ENCODE results near the gene ANKRD39. TPM values are rescaled to one million over a fixed set of nuclear protein-coding genes. Genes with fewer than 3 reads are reported as not detected.
A peak's percentile ranks its signal among the peaks of the same experiment; 100 is the strongest.

Gene ANKRD39
- total RNA-seq, 1 experiment from 2014 or later = 19.3 TPM

GRCh38 chr2:96801005-96801785 lies 56.6 kb downstream of the ANKRD39 start:
- Histone ChIP-seq H3K4me1 (no peaks in the 10 kb centered on the region), H3K27me3 (replicated peaks; ENCODE audit: control insufficient read depth, insufficient read depth, low read length) (no peaks in the 10 kb centered on the region), H3K4me3 (ENCODE audit: low read depth, low read length) (no peak overlapping the region), H3K9me3 (no peaks in the 10 kb centered on the region), H3K36me3 (ENCODE audit: control insufficient read depth, insufficient read depth, low read length) (peaks cover 10% of the 10 kb centered on the region)
- no peaks in the 10 kb centered on the region for H3K27me3 Mint-ChIP-seq (ENCODE audit: insufficient read depth, unreplicated experiment)
- no peaks in the 10 kb centered on the region for H3K9me3 Mint-ChIP-seq (ENCODE audit: unreplicated experiment)
- no peaks in the 10 kb centered on the region for H3K36me3 Mint-ChIP-seq (ENCODE audit: insufficient read depth, unreplicated experiment)
- H3K4me1 Mint-ChIP-seq (ENCODE audit: low read depth, unreplicated experiment) = peaks cover 1% of the 10 kb centered on the region
- CTCF ChIA-PET = interaction anchor here (0.6 to 1.3 kb wide), 6 partner anchors 10 to 68 kb away, joined by 3 to 10 read pairs (median 3); partner anchors contain the start of gene CNNM3
- POLR2A ChIA-PET = no interaction called here
- no peak overlapping the region for H3K4me3 Mint-ChIP-seq (ENCODE audit: unreplicated experiment)
- intact Hi-C loops (cut with micrococcal nuclease; ENCODE audit: unreplicated experiment) = loop anchor here (5.0 kb wide), 2 partner anchors 39 to 199 kb away; partner anchors contain the start of gene CNNM4
- peak; percentile 86 to 89 for TF ChIP-seq CTCF (IDR thresholded peaks at IDR 0.05; ENCODE audit: insufficient read depth in 1 of 2, low read depth in 1 of 2, low read length in 1 of 2, severe bottlenecking in 1 of 2, unreplicated experiment in 1 of 2)
- no peak overlapping the region for H3K27ac Mint-ChIP-seq (ENCODE audit: unreplicated experiment)
- DNase-seq = peak; percentile 65 to 75
- no TSS peak for BruUV-seq (replicated peaks)

DNA sequence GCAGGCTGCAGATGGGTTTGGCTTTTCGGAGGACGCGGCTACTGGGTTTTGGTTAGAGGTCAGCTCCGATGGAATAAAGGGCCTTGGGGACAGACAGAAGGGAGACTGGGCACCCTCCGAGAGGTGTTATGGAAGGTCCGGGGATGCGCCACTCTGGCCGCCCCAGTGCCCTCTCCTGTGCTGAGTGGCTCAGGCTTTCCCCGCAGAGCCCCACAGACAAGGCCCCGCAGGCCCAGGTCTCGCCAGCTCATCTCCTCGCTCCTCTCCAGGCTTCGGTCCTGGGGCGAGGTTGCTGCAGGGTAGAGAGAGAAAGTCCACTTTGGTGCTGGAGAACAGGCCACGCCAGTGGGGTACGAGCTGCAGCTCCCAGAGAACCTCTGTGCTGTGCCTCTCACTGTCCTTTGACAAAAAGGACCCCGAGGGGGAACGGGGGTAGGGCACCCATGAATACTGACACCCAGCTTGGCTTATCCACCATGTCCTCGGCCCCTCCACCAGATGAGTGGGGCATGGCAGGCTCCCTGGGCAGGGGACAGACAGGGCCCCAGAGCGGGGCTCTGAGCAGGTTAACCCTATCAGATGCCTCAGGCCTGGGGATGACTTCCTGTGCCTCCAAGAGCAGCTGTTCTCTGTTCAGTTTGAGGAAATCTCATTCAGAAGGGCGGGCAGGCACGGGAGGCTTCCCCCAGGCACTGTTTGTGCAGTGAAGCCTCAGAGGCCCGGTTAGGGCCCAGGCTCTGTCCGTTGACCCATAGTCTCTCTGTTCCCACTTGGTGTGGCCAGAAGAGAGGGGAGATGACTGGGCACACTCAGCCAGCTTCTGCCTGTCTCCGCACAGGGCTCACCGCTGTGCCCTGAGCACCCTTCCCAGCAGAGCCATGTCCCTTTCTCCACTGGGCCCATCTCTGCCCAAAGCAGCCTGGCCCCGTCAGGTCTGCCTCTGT lies 57.5 kb downstream of the ANKRD39 start:
- Mint-ChIP-seq H3K4me1 (ENCODE audit: low read depth, unreplicated experiment) (no peaks in the 10 kb centered on the region), H3K9me3 (ENCODE audit: unreplicated experiment) (no peaks in the 10 kb centered on the region), H3K4me3 (ENCODE audit: unreplicated experiment) (no peak overlapping the region), H3K36me3 (ENCODE audit: insufficient read depth, unreplicated experiment) (no peaks in the 10 kb centered on the region), H3K27ac (ENCODE audit: unreplicated experiment) (no peak overlapping the region), H3K27me3 (ENCODE audit: insufficient read depth, unreplicated experiment) (no peaks in the 10 kb centered on the region)
- ChIA-PET CTCF (interaction anchor here (0.6 to 1.3 kb wide), 4 partner anchors 33 to 69 kb away, joined by 3 to 10 read pairs (median 4); no protein-coding TSS in a partner anchor), POLR2A (no interaction called here)
- no peaks in the 10 kb centered on the region for H3K9me3 ChIP-seq
- no peak for TF ChIP-seq CTCF (IDR thresholded peaks at IDR 0.05; ENCODE audit: insufficient read depth in 1 of 2, low read depth in 1 of 2, low read length in 1 of 2, severe bottlenecking in 1 of 2, unreplicated experiment in 1 of 2)
- no peaks in the 10 kb centered on the region for H3K4me1 ChIP-seq
- intact Hi-C loops (cut with micrococcal nuclease; ENCODE audit: unreplicated experiment) = loop anchor here (5.0 kb wide), 2 partner anchors 38 to 198 kb away; partner anchors contain the start of gene CNNM4
- no peaks in the 10 kb centered on the region for H3K27me3 ChIP-seq (replicated peaks; ENCODE audit: control insufficient read depth, insufficient read depth, low read length)
- no TSS peak for BruUV-seq (replicated peaks)
- H3K4me3 ChIP-seq (ENCODE audit: low read depth, low read length) = no peak overlapping the region
- no peak for DNase-seq
- H3K36me3 ChIP-seq (ENCODE audit: control insufficient read depth, insufficient read depth, low read length) = peaks cover 10% of the 10 kb centered on the region

DNA sequence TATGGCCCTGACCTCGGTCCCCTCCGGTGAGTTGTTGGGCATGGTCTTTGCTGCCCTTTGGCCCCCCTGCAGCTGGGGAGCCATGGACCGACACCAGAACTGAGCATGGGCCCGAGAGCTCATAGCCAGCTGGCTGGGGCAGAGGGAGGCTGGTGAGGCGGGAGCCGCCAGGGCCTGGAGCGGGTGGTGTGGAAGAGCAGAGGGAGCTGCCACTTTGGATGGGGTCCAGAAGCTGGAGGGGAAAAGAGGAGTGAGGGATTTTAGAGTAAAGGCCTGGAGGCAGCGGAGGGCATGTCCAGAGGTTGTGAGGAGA lies 58.2 kb downstream of the ANKRD39 start:
- no peak for DNase-seq
- Histone ChIP-seq H3K9me3 (no peaks in the 10 kb centered on the region), H3K27me3 (replicated peaks; ENCODE audit: control insufficient read depth, insufficient read depth, low read length) (no peaks in the 10 kb centered on the region), H3K4me3 (ENCODE audit: low read depth, low read length) (no peak overlapping the region), H3K36me3 (ENCODE audit: control insufficient read depth, insufficient read depth, low read length) (peaks cover 10% of the 10 kb centered on the region), H3K4me1 (no peaks in the 10 kb centered on the region)
- BruUV-seq (replicated peaks) = no TSS peak
- H3K27ac Mint-ChIP-seq (ENCODE audit: unreplicated experiment) = no peak overlapping the region
- no peaks in the 10 kb centered on the region for H3K9me3 Mint-ChIP-seq (ENCODE audit: unreplicated experiment)
- H3K4me1 Mint-ChIP-seq (ENCODE audit: low read depth, unreplicated experiment) = no peaks in the 10 kb centered on the region
- intact Hi-C loops (cut with micrococcal nuclease; ENCODE audit: unreplicated experiment) = no loop called here
- CTCF ChIA-PET = interaction anchor here (0.5 kb wide), 1 partner anchor 39 kb away, joined by 12 read pairs; no protein-coding TSS in a partner anchor
- POLR2A ChIA-PET = no interaction called here
- H3K36me3 Mint-ChIP-seq (ENCODE audit: insufficient read depth, unreplicated experiment) = no peaks in the 10 kb centered on the region
- no peaks in the 10 kb centered on the region for H3K27me3 Mint-ChIP-seq (ENCODE audit: insufficient read depth, unreplicated experiment)
- TF ChIP-seq CTCF (IDR thresholded peaks at IDR 0.05; ENCODE audit: insufficient read depth in 1 of 2, low read depth in 1 of 2, low read length in 1 of 2, severe bottlenecking in 1 of 2, unreplicated experiment in 1 of 2) = no peak
- no peak overlapping the region for H3K4me3 Mint-ChIP-seq (ENCODE audit: unreplicated experiment)
